NB4 (cell line): ENCODE data around the gene AFF1.

Source experiments
- MAX ChIP-seq: IDR thresholded peaks from 2 replicates; pipeline ENCODE4 v1.6.1; 2011; ENCODE audit warnings: low read depth, low read length
- POLR2A ChIP-seq: IDR thresholded peaks from 2 replicates; pipeline ENCODE4 v1.6.1; 2011; ENCODE audit warnings: mild to moderate bottlenecking; ENCODE audit not compliant: insufficient read length; ENCODE audit errors: extremely low read depth
- TF ChIP-seq, protein P1 (sequence below): IDR thresholded peaks from one replicate; pipeline ENCODE4 v1.5.1; 2012; ENCODE audit warnings: low read depth, low read length

- TF ChIP-seq, protein P1, sequence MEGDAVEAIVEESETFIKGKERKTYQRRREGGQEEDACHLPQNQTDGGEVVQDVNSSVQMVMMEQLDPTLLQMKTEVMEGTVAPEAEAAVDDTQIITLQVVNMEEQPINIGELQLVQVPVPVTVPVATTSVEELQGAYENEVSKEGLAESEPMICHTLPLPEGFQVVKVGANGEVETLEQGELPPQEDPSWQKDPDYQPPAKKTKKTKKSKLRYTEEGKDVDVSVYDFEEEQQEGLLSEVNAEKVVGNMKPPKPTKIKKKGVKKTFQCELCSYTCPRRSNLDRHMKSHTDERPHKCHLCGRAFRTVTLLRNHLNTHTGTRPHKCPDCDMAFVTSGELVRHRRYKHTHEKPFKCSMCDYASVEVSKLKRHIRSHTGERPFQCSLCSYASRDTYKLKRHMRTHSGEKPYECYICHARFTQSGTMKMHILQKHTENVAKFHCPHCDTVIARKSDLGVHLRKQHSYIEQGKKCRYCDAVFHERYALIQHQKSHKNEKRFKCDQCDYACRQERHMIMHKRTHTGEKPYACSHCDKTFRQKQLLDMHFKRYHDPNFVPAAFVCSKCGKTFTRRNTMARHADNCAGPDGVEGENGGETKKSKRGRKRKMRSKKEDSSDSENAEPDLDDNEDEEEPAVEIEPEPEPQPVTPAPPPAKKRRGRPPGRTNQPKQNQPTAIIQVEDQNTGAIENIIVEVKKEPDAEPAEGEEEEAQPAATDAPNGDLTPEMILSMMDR = no peak
- TF ChIP-seq POLR2A (no peak), MAX (no peak)
Observed at GRCh38 chr4:87057835-87058355, 123.1 kb downstream of the AFF1 start.
